IMR-90 (cell line): Measurements from ENCODE around the gene ENOX2. TPM values are rescaled to one million over a fixed set of nuclear protein-coding genes. Genes with fewer than 3 reads are reported as not detected.

Experiments used
- ATAC-seq: fragments of 200-7000 bp; cut with Tn5 transposase; 2 replicates; pipeline ENCODE4 v1.9.1; 2020; ENCODE audit warnings: low read depth, mild to moderate bottlenecking, moderate library complexity
- BruUV-seq: library from RNA; stranded (reverse); fragments of 400-500 nt; replicated peaks from 2 replicates; lab custom pipeline; 2021; lab: Mats Ljungman, UMichigan
- CTCF ChIA-PET: fragments of 300-600 bp; formaldehyde crosslinking; extraction: SDS; loops from one replicate; lab custom pipeline; 2021; ENCODE audit warnings: antibody characterized with exemption; lab: Yijun Ruan, JAX
- POLR2A ChIA-PET: fragments of 300-600 bp; sonication (Branson Sonifier 250); formaldehyde crosslinking; loops from one replicate; lab custom pipeline; 2022; ENCODE audit warnings: antibody characterized with exemption; ENCODE audit not compliant: unreplicated experiment; lab: Charles Lee
- DNase-seq: peaks from one replicate; pipeline ENCODE4 v3.0.0; 2013
- H2AFZ ChIP-seq: replicated peaks from 2 replicates; pipeline ENCODE3; 2013; ENCODE audit warnings: low read length, mild to moderate bottlenecking; ENCODE audit not compliant: poor library complexity
- H2AK5ac ChIP-seq: 2 replicates; pipeline ENCODE4 v1.6.1; 2013; ENCODE audit warnings: low read depth, low read length, inconsistent platforms
- H2AK9ac ChIP-seq: replicated peaks from 2 replicates; pipeline ENCODE3; 2013; ENCODE audit warnings: mild to moderate bottlenecking, low read depth, low read length, moderate library complexity; ENCODE audit not compliant: poor library complexity
- H2BK120ac ChIP-seq: 2 replicates; pipeline ENCODE4 v1.6.1; 2013; ENCODE audit warnings: low read depth, low read length, inconsistent platforms
- H2BK15ac ChIP-seq: 3 replicates; pipeline ENCODE4 v1.6.1; 2013; ENCODE audit warnings: low read depth, low read length, inconsistent platforms
- H2BK20ac ChIP-seq: 2 replicates; pipeline ENCODE4 v1.6.1; 2013; ENCODE audit warnings: low read depth, mild to moderate bottlenecking, inconsistent platforms, low read length, moderate library complexity
- H2BK5ac ChIP-seq: 2 replicates; pipeline ENCODE4 v1.6.1; 2013; ENCODE audit warnings: mild to moderate bottlenecking, low read depth, low read length, inconsistent platforms; ENCODE audit not compliant: poor library complexity, severe bottlenecking
- H3K14ac ChIP-seq: replicated peaks from 2 replicates; pipeline ENCODE4 v1.6.1; 2013; ENCODE audit warnings: low read depth, low read length, inconsistent platforms
- H3K18ac ChIP-seq: 2 replicates; pipeline ENCODE4 v1.6.1; 2013; ENCODE audit warnings: low read depth, low read length, control low read depth
- H3K23ac ChIP-seq: 2 replicates; pipeline ENCODE4 v1.6.1; 2013; ENCODE audit warnings: low read depth, low read length, inconsistent platforms
- H3K27ac ChIP-seq: 2 replicates; pipeline ENCODE4 v1.5.1; 2013; ENCODE audit warnings: mild to moderate bottlenecking, control low read depth, low read length; ENCODE audit not compliant: insufficient read depth
- H3K27me3 ChIP-seq: 2 replicates; pipeline ENCODE4 v1.6.1; 2013; ENCODE audit warnings: low read length; ENCODE audit not compliant: control insufficient read depth, insufficient read depth
- H3K36me3 ChIP-seq: 2 replicates; pipeline ENCODE4 v1.6.1; 2013; ENCODE audit warnings: low read length, mixed read lengths; ENCODE audit not compliant: control insufficient read depth, insufficient read depth
- H3K4ac ChIP-seq: 2 replicates; pipeline ENCODE4 v1.6.1; 2013; ENCODE audit warnings: low read depth, low read length, inconsistent platforms
- H3K4me1 ChIP-seq: 2 replicates; pipeline ENCODE4 v1.6.1; 2013; ENCODE audit warnings: low read length, mixed read lengths; ENCODE audit not compliant: control insufficient read depth, insufficient read depth
- H3K4me2 ChIP-seq: 2 replicates; pipeline ENCODE4 v1.6.1; 2013; ENCODE audit warnings: low read depth, mild to moderate bottlenecking, control low read depth, low read length, moderate library complexity
- H3K4me3 ChIP-seq: 2 replicates; pipeline ENCODE4 v1.5.1; 2013; ENCODE audit warnings: low read depth, mild to moderate bottlenecking, control low read depth, low read length, moderate library complexity; ENCODE audit not compliant: insufficient read depth
- H3K56ac ChIP-seq: 2 replicates; pipeline ENCODE4 v1.6.1; 2013; ENCODE audit warnings: low read length, inconsistent platforms; ENCODE audit not compliant: insufficient read depth; ENCODE audit errors: extremely low read depth
- H3K79me1 ChIP-seq, 2 experiments: 2 replicates each; pipeline ENCODE4 v1.6.1; 2013; ENCODE audit warnings: low read length in 2 of 2, inconsistent platforms in 1 of 2, low read depth in 1 of 2
- H3K9ac ChIP-seq: 2 replicates; pipeline ENCODE4 v1.6.1; 2013; ENCODE audit warnings: low read depth, low read length, control low read depth
- H3K9me1 ChIP-seq: 2 replicates; pipeline ENCODE4 v1.6.1; 2013; ENCODE audit warnings: low read length, inconsistent platforms; ENCODE audit not compliant: insufficient read depth
- H3K9me3 ChIP-seq: 2 replicates; pipeline ENCODE4 v1.6.1; 2013; ENCODE audit warnings: low read length; ENCODE audit not compliant: control insufficient read depth, insufficient read depth
- H4K20me1 ChIP-seq: 2 replicates; pipeline ENCODE4 v1.6.1; 2013; ENCODE audit warnings: low read length, inconsistent platforms; ENCODE audit not compliant: insufficient read depth
- H4K5ac ChIP-seq: 2 replicates; pipeline ENCODE4 v1.6.1; 2013; ENCODE audit warnings: mild to moderate bottlenecking, low read depth, low read length, control low read depth
- H4K8ac ChIP-seq, 2 experiments: 2 replicates each; pipeline ENCODE4 v1.6.1; 2013; ENCODE audit warnings: low read depth in 2 of 2, low read length in 2 of 2, control low read depth in 1 of 2, inconsistent platforms in 1 of 2
- H4K91ac ChIP-seq: 2 replicates; pipeline ENCODE4 v1.6.1; 2013; ENCODE audit warnings: low read depth, low read length, inconsistent platforms; ENCODE audit not compliant: insufficient read depth
- CTCF ChIP-seq: conservative IDR thresholded peaks from 2 replicates; pipeline ENCODE4 v1.5.1; 2012; ENCODE audit warnings: mild to moderate bottlenecking, low read depth, low read length, improper control_type of control experiment
- FOS ChIP-seq: fragments of 150-350 bp; IDR thresholded peaks from 2 replicates; pipeline ENCODE4 v1.6.1; 2016; ENCODE audit warnings: low read depth, low read length
- MAZ ChIP-seq: IDR thresholded peaks from 2 replicates; pipeline ENCODE4 v1.6.1; 2012; ENCODE audit warnings: low read depth, mild to moderate bottlenecking, low read length, improper control_type of control experiment, moderate library complexity, borderline replicate concordance
- MXI1 ChIP-seq: IDR thresholded peaks from 2 replicates; pipeline ENCODE4 v1.6.1; 2012; ENCODE audit warnings: low read depth, mild to moderate bottlenecking, low read length, moderate library complexity, borderline replicate concordance
- POLR2A ChIP-seq: IDR thresholded peaks from 2 replicates; pipeline ENCODE4 v1.6.1; 2012; ENCODE audit warnings: mild to moderate bottlenecking, low read depth, low read length
- RAD21 ChIP-seq: IDR thresholded peaks from 2 replicates; pipeline ENCODE4 v1.6.1; 2012; ENCODE audit warnings: low read length, improper control_type of control experiment
- RCOR1 ChIP-seq: IDR thresholded peaks from 2 replicates; pipeline ENCODE4 v1.6.1; 2012; ENCODE audit warnings: mild to moderate bottlenecking, low read length, improper control_type of control experiment; ENCODE audit not compliant: insufficient replicate concordance
- SMC3 ChIP-seq: fragments of 150-350 bp; IDR thresholded peaks from 2 replicates; pipeline ENCODE4 v1.6.1; 2016; ENCODE audit warnings: low read depth, mild to moderate bottlenecking, antibody characterized with exemption, low read length, moderate library complexity
- WGBS, 2 experiments: methylation state at CpG; one replicate each; pipeline versions ENCODE4 v1.1.5 to v1.1.7; 2013; ENCODE audit warnings: missing lambda C conversion rate in 2 of 2; ENCODE audit not compliant: insufficient read length in 1 of 2; ENCODE audit errors: extremely low coverage in 2 of 2; 5-methylcytosine and 5-hydroxymethylcytosine counted together
- dilution Hi-C: fragments of 300-500 bp; cut with HindIII; formaldehyde crosslinking; loops from one replicate; pipeline ENCODE4 v1.14.3; 2018; ENCODE audit warnings: low sequenced_read_pairs; ENCODE audit not compliant: unreplicated experiment
- in situ Hi-C: fragments of 300-500 bp; cut with MboI; formaldehyde crosslinking; loops from 3 replicates; pipeline ENCODE4 v1.14.3; 2019; ENCODE audit warnings: low sequenced_read_pairs, inconsistent platforms, mixed read lengths
- intact Hi-C: fragments of 100-400 bp; cut with micrococcal nuclease; formaldehyde crosslinking; loops from 2 replicates; pipeline ENCODE4 v1.10.0; 2022
- polyA plus RNA-seq, 3 experiments: library from polyadenylated mRNA; depleted of rRNA; stranded (reverse); fragments of >200 nt; gene quantifications; 2 replicates each; pipeline ENCODE4 v1.2.3, GENCODE V29; 2012; ENCODE audit warnings: low replicate concordance in 1 of 3
- total RNA-seq: library from RNA; depleted of rRNA; stranded (reverse); fragments of >200 nt; gene quantifications from 2 replicates; pipeline ENCODE4 v1.2.3, GENCODE V29; 2012
- TF ChIP-seq, protein P1 (sequence below): fragments of 150-350 bp; IDR thresholded peaks from 2 replicates; pipeline ENCODE4 v1.6.1; 2016; ENCODE audit warnings: low read depth, mild to moderate bottlenecking, low read length, moderate library complexity, borderline replicate concordance

Gene ENOX2
- total and polyA plus RNA-seq, 2 of the 4 experiments (the other 2 are of a cell fraction): 6.3 to 11.8 TPM

- Histone ChIP-seq H3K4me1 (no peaks in the 10 kb centered on the region), H3K79me1 (no peaks in the 10 kb centered on the region), H3K27ac (no peak overlapping the region), H4K5ac (no peak overlapping the region), H4K20me1 (no peaks in the 10 kb centered on the region), H3K27me3 (no peaks in the 10 kb centered on the region), H2BK15ac (no peak overlapping the region), H3K36me3 (no peaks in the 10 kb centered on the region), H4K91ac (no peak overlapping the region), H3K14ac (no peak overlapping the region), H3K18ac (no peak overlapping the region), H2BK120ac (no peak overlapping the region), H2AK9ac (no peak overlapping the region), H2AFZ (no peak overlapping the region), H3K9ac (no peak overlapping the region), H3K4ac (no peak overlapping the region), H3K4me2 (no peak overlapping the region), H3K9me3 (no peaks in the 10 kb centered on the region), H2AK5ac (no peak overlapping the region), H3K4me3 (no peak overlapping the region), H2BK20ac (no peak overlapping the region), H2BK5ac (no peak overlapping the region), H3K23ac (no peak overlapping the region), H3K9me1 (no peaks in the 10 kb centered on the region), H4K8ac (no peak overlapping the region), H3K56ac (no peak overlapping the region)
- CTCF ChIA-PET: interaction anchor here (0.6 kb wide), 1 partner anchor 90 kb away, joined by 5 read pairs; no protein-coding TSS in a partner anchor
- BruUV-seq: no TSS peak
- dilution Hi-C loops (no loop called here), in situ Hi-C loops (no loop called here), intact Hi-C loops (no loop called here)
- no CpG with 5 or more reads among the region's 2 CpGs for WGBS, 2 experiments
- ATAC-seq: no peak
- DNase-seq: no peak
- no peak for TF ChIP-seq POLR2A
- TF ChIP-seq, protein P1, sequence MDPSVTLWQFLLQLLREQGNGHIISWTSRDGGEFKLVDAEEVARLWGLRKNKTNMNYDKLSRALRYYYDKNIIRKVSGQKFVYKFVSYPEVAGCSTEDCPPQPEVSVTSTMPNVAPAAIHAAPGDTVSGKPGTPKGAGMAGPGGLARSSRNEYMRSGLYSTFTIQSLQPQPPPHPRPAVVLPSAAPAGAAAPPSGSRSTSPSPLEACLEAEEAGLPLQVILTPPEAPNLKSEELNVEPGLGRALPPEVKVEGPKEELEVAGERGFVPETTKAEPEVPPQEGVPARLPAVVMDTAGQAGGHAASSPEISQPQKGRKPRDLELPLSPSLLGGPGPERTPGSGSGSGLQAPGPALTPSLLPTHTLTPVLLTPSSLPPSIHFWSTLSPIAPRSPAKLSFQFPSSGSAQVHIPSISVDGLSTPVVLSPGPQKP: no peak
- no peak for TF ChIP-seq MAZ
- TF ChIP-seq RCOR1: no peak
- TF ChIP-seq SMC3: no peak
- TF ChIP-seq MXI1: no peak
- TF ChIP-seq CTCF: no peak
- no peak for TF ChIP-seq RAD21
- TF ChIP-seq FOS: no peak
- POLR2A ChIA-PET: no interaction called here
Observed at GRCh38 chrX:130825525-130825924, 77.5 kb downstream of the ENOX2 start.
